HUDEP-2 (cell line): ENCODE results near the gene VILL.

Source experiments
- DNase-seq, 76 experiments: peaks; one replicate each; lab custom pipeline; 2025; ENCODE audit not compliant: unreplicated experiment in 76 of 76; lab: John Stamatoyannopoulos, UW

Gene VILL

DNA sequence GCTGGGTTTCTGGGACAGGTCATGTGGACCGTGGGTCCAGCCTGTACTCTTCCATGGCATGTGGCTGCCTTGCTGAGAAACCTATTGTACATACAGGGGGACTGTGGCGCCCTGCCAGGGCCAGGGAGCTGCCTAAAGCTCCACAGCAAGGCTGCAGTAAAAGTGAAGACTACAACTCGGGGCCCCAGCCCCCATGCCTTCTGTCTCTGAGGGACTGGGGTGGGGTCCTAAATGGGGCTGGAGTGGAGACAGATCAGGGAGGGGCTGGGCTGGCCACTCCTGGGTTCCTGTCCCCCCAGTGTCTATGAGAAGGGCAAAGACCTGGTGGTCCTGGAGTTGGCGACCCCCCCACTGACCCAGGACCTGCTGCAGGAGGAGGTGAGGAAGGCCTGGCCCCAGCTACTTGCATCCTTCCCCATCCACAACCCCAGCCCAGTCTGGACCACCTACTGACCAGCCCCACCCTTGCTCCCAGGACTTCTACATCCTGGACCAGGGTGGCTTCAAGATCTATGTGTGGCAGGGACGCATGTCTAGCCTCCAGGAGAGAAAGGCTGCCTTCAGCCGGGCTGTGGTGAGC is 7.3 kb downstream of the VILL start:
- DNase-seq: no peak

DNA sequence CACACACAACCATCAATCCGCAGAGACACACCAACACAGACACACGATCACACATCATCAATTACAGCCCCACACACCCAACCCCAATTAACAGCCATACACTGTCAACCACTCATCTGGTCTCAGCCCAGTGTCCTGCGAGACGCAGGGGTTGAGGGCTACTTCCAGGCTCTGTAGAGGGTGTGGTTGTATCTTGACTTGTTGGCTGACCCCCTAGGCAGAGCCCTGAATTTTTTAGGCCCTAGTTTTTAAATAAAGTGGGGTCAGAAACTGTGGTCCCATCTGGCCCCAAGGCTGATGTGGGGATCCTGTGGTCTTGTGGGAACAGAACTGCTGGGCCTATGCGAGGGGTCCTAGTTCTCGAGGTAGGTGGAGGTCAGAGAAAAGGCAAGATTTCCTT is 9.2 kb downstream of the VILL start:
- DNase-seq: no peak

DNA sequence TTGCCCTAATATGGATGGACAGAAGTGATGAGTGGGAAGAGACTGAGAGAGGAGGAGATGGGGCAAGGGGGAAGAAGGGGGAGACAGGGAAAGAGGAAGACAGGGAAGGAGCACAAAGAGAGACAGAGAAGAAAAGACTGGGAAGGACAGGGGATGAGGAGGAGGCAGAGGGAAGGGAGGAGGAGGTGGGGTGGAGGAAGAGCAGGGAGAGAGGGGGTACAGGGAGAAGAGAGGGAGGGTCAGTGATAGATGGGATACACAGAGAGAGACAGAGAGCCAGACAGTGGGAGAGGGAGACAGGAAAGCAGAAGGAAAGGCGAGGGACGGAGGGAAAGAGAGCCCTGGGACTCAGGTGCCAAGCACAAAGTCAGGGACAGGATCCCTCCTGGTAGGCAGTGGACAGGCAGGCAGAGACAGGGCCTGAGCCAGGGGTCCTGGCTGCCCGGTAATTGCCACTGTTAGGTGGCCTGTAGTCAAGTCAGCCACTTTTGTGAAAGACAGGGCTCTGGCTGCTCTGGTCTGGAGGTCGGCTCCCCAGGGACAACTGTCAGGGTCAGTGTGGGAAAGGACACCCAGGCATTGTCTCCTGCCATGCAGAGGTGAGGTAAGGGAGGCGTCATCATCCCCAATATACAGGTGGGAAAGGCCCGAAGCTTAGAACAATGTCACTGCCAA is 9.8 kb downstream of the VILL start:
- DNase-seq: no peak

DNA sequence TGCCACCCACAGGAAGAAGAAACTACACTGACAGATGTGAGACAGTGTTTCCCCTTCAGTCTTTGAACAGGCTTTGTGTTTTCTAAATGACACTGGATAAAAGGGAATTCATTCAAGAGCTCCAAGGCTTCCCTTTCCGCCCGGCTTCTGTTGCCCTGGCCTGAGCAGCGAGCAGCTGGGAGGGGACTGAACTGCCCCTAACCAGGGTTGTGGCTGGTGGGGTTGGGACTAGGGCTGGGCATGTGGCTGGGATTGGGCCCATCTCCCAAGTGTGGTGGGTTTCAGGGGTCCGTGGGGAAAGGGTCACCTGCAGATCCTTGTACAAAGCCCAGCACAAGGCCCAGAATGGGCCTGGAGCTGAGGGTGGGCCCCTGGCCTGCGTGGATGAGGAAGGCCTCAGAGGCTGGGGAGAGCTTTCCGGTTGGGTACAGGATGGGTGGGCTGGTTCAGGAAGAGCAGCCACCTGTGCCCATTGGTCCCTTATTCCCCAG is 10.4 kb downstream of the VILL start:
- no peak for DNase-seq

DNA sequence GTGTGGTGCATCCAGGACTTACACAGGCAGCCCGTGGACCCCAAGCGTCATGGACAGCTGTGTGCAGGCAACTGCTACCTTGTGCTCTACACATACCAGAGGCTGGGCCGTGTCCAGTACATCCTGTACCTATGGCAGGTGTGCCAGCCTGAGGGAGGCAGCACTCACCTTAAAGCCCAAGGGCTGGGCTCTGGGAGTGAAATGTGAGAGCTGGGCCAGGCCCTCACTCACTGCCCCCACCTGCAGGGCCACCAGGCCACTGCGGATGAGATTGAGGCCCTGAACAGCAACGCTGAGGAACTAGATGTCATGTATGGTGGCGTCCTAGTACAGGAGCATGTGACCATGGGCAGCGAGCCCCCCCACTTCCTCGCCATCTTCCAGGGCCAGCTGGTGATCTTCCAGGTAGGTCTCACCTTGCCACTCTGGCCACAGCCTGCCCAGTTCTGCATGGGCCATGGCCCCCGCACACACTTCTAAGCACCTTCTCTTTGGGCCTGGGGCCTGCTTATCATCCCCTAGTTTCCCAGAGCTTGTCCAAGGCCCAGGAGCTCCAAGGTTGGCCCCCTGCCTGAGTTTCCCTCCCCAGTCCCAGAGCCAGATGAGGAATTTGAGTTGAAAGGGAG is 11.0 kb downstream of the VILL start:
- DNase-seq: peak in 1 of 76 experiments; percentile 16

DNA sequence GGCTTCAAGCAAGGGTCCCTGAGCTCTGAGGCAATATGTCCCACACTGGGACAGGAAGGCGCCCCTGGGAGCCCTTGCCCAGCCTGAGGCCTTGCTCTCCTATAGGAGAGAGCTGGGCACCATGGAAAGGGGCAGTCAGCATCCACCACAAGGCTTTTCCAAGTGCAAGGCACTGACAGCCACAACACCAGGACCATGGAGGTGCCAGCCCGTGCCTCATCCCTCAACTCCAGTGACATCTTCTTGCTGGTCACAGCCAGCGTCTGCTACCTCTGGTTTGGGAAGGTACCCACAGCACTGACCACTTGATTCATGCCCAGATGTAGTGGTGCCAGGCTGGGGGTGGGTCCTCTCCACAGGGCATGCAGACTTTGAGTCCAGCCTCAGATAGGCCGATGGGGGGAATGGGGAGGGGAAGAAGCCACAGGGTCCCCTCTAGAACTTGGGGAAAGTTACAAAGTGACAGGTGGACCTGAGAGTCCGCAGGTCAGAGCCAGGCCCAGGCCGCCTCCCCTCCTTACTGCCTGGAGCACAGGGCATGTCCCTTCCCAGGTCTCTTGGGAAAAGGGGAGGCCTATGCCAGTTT is 11.8 kb downstream of the VILL start:
- DNase-seq: no peak

DNA sequence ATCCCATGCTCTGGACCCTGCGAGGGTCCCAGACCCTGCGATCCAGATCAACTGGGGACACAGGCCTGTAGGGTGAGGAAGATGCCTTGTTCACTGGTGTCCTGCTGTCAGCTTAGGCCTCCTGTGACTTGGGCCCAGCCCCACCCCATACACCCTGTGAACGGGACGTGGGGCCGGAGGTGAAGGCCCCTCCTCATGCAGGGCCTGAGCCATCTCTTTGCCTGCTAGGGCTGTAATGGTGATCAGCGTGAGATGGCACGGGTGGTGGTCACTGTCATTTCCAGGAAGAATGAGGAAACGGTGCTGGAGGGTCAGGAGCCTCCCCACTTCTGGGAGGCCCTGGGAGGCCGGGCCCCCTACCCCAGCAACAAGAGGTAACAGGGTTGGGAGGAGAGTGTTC is 12.4 kb downstream of the VILL start:
- no peak for DNase-seq

DNA sequence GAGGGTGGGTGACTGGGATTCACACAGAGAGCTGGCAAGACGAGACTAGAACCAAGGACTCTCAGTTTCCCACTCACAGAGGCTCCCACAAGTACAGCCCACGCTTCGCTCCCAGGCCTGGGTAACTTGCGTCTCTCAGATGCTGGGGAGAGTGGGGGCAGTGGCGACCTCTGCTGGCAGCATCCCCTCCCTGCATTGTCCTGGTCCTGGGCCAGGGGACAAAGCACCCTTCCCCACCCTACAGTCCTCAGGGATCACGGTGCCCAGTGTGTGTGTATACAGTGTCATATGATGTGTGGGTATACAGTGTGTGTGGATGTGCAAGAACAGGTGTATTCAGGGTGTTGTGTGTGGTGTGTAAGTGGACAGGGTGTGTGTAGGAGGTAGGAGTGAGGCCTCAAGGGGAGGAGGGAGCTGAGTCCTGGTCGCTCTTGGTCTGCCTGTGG is 12.8 kb downstream of the VILL start:
- DNase-seq: peak in 32 of 76 experiments; percentile 3 to 52 (median 21)

DNA sequence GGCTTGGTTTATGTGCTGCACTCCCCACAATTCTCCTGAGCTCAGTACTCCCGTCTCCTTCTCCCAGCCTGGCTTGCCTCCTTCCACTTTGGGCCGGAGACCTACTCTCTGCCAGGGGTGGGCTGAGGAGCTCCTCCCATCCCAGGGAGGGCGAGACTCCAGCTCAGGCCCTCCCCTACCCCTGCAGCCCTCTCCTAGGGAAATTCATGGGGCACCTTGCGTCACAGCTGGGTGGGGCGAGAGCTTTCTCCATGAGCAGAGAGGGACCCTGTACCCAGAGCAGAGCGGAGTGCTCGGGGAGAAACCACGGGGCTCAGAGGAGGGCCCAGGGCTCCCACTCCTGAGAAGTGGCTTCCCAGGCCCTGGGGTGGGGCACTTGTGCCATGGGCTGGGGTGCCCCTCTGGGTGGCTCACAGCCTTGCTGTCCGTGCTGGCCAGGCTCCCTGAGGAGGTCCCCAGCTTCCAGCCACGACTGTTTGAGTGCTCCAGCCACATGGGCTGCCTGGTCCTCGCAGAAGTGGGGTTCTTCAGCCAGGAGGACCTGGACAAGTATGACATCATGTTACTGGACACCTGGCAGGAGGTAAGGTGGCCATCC is 13.3 kb downstream of the VILL start:
- no peak for DNase-seq

DNA sequence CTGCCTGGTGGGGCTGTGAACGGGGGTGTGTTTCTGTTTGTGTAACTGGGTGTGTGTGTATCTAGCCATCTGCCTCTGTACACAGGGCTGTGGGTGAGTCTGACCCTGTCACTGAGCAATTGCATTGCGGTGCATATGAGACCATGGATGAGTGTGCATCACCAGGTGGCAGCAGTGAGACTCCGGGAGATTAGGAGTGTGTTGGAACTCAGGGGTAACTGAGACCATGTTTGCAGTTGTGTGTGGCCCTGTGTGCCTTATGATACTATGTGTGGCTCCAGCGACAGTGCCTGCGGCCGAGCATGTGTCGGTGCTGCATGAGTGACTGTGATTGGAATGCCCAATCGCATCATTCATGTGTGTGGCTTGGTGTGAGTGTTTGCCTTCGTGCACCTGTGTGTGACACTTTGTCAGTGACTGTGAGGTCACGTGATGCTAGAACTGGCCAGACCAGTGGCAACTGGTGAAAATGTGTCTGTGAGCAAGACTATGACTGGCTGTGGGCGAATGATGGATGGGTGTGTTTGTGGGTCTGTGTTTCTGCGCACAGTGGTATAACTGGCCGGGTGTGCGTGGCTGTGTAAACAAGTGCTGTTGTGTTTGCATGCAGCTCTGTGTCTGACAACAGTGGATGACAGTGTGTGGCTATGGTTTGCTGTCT is 14.0 kb downstream of the VILL start:
- peak in 57 of 76 experiments; percentile 4 to 68 (median 34) for DNase-seq

DNA sequence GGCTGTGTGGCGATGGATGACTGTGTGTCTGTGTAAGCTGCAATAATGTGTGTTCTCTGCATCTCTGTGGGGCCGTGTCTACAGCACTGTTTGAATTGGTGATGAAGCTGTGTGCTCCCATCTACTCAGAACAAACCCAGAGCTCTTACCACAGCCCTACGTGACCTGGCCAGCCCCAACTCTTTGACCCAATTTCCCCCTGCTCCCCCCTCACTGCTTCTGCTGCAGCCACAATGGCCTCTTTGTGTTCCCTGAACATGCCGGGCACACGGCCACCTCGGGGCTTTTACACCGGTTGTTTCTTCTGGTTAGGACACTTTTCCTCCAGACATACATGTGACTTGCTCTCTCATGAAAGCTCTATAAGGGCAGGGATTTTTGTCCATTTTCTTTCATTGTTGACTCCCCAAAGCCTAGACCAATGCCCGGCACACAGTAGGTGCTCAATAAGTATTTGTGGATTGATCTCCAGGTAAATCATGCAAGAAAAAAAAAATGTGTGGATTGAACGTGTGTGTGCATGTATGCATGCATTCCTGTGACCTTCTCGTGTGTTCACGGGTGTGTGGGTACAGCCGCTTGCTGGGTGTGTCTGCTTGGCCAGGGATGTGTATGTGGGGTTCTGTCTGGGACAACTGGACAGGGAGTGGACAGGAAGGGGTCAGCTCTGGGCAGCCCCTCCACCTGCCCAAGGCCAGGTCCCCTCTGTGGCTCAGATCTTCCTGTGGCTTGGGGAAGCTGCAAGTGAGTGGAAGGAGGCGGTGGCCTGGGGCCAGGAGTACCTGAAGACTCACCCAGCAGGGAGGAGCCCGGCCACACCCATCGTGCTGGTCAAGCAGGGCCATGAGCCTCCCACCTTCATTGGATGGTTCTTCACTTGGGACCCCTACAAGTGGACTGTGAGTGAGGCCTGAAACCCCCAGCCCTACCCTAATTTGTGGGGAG is 14.8 kb downstream of the VILL start:
- DNase-seq: no peak

DNA sequence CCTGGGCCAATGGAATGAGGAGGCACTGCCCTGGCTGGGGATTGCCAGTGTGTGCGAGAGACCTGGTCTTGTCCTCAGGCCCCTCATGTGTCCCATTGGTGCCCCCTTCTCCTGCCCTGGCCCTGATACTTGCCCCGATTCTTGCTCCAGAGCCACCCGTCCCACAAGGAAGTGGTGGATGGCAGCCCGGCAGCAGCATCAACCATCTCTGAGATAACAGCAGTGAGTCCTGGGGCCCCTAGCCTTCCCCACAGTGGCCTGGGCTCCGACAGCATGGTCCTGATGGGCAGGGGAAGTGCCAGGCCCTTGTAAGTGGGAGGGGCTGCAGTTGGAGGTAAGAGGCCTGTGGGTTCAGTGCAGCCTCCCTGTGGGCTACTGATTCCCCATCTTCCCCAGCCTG is 15.4 kb downstream of the VILL start:
- no peak for DNase-seq

DNA sequence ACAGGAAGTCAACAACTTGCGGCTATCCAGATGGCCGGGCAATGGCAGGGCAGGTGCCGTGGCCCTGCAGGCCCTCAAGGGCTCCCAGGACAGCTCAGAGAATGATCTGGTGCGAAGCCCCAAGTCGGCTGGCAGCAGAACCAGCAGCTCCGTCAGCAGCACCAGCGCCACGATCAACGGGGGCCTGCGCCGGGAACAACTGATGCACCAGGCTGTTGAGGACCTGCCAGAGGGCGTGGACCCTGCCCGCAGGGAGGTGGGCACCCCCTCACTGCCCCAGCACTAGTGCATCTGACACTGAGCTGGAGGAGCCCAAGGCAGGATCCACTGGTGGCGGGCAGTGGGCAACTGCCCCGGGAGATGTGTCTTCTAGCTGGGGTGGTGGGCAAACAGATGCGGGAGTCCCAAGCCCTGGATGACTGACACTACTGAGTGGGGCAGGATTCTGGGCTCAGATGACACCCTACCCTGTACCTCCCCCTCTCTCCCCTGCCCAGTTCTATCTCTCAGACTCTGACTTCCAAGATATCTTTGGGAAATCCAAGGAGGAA is 15.9 kb downstream of the VILL start:
- no peak for DNase-seq

DNA sequence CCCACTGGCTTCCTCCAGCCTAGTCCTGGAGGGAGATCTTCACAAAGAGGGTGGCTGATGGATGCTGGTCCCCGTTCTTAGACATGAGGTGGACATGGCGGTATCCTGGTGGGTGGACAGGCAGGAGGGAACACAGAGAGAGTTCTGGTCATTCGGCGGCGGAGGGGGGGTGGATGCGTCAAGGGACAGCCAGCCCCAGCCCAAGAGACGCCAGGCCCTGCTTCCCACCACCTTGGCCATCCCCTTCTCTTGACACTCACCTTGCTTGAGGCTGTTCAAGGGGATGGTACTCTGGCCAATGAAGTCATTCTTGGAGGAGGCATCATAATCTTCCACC is 17.1 kb downstream of the VILL start:
- no peak for DNase-seq

DNA sequence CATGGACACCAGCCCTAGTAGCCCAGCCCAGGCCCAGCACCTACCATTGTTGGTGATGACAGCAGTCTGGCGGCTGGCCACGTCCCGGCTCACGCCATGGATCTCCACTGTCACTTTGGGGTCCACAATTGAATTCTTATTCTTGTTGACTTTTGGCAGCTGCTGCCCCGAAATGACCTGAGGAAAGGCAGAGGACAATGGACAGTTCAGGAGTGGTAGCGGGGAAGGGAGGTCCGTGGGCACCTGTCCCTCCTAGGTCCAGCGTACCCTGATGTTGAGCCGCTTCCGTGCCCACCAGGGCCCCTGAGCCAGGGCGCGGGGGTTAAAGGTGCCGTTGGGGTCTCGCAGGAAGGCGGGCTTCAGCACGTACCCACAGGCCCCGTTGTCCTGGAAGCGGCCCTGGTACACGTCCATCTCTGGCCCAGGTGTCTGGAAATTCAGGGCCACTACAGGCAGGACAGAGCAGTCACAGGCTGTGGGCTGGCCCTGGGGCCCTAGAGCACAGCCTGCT is 17.7 kb downstream of the VILL start:
- no peak for DNase-seq

DNA sequence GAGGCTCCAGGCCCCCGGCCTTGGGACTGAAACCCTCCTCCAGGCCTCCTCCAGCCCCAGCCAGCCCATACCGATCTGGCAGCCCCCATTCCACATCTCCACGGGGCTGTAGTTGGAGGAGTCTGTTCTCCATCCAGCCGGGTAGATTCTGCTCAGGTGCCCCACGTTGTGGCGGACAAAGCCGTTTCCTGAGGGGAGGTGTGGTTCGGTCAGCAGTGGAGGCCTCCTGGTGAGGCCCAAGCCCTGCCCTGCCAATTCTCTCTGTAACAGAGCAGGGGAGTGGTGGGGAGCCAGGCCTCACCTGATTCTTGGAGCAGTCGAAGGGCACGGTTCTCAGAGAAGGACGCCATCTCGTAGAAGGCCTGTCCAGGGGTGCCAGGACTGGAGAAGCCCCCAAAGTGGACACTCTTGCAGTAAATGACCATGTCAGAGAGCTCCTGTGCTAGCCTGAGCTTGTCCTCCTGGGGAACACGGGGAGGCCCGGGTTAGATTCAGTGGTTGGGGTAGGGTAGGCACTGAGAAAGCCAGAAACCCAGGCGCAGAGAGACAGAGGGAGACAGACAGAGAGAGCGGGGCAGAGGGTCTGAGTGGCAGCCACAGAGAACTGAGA is 18.5 kb downstream of the VILL start:
- DNase-seq: no peak

DNA sequence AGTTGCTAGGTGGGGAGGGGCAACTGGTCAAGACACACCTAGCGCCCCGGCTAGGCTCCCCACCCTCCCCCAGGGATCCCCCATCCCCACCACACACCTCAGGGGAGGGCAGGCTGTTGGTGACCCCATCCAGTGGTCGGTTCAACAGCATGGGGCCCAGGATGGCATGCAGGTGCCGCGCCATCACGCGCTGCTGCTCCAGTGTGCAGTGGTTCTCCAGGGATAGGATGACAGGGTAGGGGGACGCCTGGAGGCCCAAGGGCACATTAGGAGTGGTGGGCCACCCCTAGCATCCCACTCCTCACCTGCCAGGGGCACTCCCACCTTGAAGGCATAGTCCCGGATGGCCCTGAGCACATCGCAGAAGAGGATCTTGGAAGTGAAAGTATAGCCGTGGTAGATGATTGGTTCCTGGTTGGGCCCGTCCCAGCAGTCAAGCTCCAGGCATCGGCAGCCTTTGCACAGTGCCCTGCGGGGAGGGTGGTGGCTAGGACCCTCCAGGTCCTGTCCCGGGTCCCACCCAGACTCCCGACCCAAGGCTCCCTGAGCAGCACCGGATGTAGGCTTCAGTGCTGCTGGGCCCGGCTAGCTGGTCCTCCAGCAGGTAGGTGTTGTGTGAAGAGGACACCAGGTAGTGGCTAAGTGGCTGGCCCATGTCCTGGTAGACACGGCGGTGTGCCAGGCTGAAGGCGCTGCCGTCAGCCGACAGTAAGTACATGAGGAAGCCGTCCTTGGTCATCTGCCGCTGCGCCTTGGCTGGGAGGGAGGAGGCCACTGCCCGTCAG is 19.4 kb downstream of the VILL start:
- no peak for DNase-seq

DNA sequence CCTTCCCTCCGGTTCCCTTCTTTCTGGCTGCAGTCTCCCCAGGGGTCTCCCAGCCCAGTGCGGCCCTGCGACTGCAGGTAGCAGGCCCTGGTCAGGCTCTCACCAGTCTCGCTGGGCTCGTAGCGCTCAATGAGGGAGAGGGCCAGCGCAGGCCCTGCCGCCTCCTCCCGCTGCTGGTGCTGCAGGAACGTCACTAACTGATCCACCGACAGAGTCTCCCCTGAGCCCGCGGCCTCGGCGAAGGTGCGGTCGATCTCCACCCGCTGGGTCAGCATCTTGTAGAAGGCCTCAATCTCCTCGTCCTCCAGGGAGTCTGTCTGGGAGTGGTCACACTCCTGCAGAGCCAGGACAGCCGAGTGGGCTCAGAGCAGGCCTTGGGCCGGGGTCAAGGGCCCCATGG is 20.5 kb downstream of the VILL start:
- DNase-seq: no peak
